HG03196 (cell line): Measurements from ENCODE around the gene UBE2J1.

Experiments
- ATAC-seq: cut with Tn5 transposase; IDR thresholded peaks from one replicate; pipeline ENCODE4 v1.9.1; 2021; ENCODE audit not compliant: unreplicated experiment

Gene UBE2J1

DNA sequence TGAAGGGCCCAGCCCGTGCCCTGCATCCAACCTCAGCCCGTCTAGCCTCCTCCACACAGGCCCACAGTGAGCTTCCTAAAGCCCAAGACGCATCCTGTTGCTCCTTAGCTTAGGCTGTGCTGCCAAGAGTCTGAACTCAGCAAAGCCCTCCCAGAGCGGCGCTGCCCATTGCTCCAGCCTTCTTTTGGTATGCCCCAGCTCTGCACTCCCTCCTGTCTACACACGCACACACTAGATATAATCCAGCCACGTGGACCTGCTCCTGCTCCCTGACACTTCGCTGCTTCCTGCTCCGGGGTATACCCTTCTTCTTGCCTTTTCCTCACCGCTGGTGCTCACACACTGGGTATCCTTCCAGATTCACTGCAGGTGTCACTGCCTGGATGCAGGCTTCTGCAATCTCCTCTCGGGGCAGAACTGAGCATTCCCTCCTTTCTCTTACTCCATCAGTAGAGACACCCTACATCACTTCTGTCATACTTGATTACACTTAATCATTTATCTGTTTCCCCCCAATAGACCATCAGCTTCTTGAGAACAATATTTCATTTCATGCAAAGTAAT lies 61.2 kb downstream of the UBE2J1 start:
- ATAC-seq, result no peak

DNA sequence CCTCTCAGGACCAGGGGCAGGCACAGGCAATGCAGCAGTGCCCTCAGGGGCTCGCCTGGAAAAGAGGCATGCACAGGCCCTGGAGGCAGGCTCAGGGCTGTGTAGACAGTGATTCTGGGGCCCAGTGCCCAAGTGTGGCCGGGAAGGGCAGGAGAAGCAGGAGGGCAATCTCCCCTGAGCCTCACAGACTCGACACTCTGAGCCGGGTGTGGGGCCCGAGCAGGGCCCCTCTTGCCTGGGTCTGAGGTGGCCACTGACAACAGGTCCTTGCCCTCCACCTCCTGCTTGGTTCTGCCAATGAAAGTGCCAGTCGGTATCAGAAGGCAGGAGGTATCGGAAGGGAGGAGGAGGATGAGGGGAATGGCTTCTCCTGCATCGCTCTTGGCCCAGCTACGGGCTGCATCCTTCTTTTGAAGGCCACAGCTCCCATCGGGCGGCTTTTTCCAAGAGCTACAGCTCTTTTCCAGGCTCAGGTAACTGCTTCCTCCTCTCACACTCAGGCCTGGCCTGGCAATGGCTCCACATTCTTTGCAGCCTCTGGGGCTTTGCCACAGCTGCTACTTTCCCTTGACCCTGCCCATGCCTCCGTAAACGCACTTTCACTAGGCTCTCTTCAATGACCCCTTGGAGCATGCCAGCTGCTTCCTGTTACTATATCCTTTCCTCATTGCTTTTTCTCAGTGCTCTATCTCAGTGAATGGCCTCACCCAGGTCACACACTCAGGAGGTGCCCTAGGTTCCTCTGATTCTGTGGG lies 61.9 kb downstream of the UBE2J1 start:
- no peak for ATAC-seq

DNA sequence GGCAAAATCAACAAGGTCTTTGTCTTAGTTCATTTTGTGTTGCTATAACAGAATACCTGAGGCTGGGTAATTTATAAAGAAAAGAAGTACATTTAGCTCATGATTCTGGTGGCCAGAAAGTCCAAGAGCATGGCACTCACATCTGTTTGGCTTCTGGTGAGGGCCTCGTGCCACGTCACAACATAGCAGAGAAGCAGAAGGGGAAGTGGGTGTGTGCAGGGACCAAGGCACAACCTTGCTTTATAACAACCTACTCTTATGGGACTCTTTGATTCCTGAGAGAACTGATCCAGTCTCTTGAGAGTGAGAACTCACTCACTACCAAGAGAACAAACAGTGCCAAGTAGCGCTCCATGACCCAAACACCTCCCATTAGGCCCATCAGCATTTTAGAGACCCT lies 62.8 kb downstream of the UBE2J1 start:
- no peak for ATAC-seq

DNA sequence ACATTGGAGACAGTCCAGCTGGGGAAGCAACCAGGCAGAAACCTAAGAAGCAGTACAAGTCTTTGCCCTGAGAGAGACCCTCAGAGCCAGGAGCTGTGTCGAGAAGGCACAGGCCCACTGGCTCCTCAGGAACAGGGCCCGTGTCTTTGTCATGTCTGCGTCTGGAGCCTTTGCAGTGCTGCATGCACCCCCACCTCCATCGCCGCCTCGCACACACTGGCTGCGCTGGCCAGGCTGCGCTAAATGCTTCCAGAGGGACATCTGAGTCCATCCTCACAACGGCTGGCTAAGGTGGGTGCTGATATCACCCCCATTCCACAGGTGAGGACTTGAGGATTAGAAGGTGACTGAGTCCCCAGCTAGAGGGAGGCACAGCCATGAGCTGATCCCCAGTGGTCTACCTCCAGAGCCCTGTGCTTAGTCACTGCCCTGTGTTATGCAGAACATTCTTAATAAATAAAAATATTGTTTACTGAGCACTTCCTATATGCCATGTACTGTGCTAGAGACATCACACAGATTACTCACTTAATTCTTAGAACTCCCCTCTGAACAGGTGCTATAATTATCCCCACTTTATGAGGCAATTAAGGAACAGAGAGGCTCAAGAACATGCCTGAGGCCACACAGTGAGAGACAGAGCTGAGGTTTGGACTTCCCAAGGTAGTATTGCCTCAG lies 65.0 kb downstream of the UBE2J1 start:
- no peak for ATAC-seq

DNA sequence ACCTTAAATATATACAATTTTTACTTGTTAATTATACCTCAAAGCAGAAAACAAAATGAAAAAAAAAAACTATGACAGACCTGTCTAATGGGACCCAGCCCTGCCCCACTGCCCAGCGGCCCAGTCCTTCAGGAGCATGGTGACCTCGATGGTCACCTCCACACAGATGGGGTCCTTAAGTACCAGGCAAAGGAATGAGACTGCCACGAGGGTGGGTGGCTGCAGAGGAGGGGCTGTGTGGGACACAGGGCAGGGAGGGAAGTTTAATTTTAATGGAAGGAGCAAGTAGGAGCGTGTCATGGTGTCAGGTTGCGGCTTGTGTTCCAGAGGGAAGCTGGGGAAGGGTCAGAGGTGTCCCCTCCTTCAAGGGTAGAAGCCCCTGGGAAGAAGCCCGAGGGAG lies 66.0 kb downstream of the UBE2J1 start:
- ATAC-seq, result no peak

DNA sequence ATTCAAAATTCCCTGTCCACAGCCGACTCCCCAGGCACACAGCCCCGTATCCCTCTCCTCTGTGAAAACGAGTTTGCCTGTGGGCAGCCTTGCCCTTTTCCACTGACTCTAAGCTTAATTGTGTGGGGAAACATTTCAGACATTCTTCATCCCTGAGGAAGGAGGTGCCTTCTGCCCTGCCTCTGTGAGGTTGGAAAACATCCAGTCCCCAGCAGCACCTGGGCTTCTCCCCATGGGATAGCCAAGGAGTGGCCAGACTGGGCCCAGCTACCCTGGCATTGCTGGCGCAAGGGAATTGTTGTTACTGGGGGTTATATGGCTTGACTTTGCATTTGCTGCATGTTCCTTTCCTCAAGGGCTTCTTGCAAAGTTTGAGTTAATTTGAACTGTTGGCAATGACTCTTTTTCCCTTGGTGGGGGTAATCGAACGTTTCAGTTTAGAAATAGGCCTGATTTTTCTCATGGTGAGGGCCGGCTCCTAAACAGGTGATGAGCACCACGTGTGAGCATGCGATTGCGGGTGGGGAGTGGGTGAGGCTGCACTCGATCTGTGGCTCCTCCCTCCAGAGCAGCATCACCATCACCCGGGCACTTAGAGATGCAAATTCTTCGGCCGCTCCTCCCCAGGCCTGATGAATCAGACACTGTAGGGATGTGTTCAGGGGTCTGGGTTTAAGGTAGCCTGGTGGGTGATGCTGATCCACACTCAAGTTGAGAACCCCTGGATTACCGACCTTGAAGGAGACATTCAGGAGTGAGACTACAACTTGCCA lies 67.4 kb downstream of the UBE2J1 start:
- no peak for ATAC-seq

DNA sequence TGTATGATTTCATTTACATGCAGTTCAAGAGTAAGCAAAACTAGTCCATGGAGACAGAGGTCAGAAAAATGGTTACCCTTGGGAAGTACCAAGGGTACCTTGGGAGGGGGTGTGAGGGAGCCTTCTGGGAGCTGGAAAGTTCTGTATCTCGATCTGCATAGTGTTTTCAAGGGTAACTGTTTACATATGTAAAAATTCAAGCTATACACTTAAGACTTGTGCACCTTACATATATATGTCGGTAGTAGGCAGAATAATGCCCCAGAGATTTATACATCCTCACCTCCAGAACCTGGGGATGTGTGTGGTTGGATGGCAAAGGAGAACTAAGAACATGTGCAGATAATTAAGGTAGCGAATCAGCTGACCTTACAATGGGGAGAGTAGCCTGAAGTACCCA lies 68.4 kb downstream of the UBE2J1 start:
- ATAC-seq, result no peak

DNA sequence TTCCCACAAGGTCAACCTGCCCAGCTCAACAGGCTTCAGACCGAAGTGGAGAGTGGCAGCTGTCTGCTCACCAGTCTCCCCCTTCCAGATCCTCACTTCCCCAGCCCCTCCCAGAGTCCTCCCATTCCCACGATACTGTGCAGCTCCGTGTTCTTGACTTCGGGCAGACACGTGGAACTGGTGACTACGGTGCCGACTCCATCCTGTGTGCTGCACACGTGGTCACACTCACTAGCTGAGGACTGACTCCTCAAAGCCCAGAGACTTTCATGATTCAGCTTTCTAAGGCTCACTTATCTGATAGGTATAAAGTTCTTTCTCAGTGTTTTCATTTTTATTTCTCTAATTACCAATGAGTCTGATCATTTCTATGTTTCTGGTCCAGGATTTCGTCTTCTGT lies 69.8 kb downstream of the UBE2J1 start:
- no peak for ATAC-seq

DNA sequence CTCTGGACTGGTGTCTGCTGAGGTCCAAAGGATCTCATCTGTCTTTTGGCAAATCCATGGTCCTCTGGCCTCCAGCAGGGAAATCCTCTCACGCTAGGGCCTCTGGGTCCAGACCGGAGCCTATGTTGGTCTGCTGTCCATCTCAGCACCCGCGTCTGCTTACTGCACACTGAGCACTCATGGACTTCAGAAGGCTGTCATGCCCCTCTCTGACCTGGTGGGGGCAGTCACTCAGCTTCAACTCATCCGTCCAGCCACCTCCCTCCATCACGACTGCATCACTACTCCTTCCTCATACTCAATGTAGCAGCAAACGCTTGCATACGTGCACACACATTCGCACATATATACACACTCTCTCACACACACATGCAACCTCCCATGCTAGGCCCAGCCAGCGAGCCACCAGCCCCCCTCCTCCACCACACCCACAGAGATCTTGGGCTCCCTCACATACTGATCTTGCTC lies 70.7 kb downstream of the UBE2J1 start:
- ATAC-seq, result peak; percentile 93

DNA sequence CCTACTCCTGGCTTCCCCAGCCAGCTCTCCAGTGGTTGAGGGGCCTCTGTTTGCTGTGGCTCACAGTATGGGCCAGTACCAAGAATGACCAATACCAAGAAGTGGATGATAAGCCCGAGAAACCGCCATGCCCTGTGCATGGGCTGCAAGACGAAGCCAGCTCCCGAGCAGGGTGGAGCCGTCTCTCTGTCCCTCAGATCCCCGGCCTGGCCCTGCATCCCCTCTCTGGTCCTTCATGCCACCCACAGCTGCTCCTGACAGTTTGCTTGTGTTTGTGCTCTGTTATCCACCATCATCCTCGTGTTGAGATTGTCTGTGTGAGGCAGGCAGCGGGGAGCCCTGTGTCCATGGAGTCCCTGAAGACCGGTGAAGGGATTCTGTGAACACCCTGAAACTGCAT lies 73.6 kb downstream of the UBE2J1 start:
- no peak for ATAC-seq
